NCI-H82 (cell line): ENCODE data around the gene NT5DC3.

Experiments used
- DNase-seq: peaks from one replicate; lab custom pipeline; 2025; lab: John Stamatoyannopoulos, UW

NT5DC3 gene

DNA sequence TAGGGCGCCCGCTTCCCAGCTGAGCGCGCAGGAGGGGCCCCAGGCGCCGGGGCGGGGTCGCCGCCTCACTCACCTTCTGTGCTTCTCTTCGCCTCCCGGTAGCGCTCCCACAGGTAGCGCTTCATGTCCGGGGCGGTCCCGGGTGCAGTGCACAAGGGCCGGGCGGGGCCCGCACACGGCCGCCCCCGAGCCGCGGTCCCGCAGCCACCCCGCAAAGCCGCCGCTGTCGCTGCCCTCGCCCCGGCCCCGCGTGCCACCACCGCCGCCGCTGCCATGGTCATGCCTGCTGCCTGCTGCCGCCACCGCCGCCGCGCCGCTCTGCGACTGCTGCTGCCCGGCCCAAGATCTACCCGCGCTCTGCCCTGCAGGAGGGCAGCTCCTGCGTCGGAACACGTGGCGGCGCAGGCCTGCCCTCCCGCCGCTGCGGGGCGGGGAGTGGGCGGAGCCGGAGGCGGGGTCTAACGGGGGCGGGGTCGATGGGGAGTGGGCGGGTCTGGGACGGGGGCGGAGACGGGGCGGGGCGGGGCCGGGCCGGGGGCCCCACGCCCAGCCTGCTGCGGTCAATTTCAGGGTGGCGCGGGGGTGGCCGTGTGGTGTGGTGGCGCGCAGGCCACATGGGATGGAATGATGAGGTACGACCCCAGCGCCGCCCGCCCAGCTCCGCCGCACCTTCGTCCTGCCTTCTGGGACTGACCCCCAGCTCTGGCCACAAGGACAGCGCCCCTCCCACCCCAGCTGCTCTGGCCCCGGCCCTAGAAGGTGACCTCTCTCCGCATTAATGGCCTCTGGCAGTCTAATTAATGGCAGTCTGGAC lies at the start of gene NT5DC3:
Gene NT5DC3, minus strand, starts transcription at position 359 of the 814 bp plus-strand sequence. Its CDS starts 78 bp downstream, at position 281.
- peak; percentile 87 for DNase-seq

DNA sequence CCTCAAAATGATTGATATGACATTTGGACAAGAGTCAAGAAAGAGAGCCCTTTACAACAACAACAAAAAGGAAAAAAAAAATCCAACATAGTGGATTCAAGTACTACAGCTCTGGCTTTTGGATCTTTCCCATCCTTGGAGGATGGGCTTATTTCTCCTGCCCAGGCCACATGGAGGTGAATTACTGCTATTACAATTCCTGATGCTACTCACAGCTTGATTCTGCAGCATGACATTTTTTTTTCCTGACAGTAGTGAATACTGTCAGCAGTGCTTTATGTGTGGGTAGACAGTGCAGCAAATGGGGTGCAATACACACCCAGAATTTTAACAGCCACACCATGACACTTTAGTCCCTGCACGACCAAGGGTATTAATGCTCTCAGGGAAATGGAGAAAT lies 46.7 kb upstream of the NT5DC3 start:
- DNase-seq = no peak

DNA sequence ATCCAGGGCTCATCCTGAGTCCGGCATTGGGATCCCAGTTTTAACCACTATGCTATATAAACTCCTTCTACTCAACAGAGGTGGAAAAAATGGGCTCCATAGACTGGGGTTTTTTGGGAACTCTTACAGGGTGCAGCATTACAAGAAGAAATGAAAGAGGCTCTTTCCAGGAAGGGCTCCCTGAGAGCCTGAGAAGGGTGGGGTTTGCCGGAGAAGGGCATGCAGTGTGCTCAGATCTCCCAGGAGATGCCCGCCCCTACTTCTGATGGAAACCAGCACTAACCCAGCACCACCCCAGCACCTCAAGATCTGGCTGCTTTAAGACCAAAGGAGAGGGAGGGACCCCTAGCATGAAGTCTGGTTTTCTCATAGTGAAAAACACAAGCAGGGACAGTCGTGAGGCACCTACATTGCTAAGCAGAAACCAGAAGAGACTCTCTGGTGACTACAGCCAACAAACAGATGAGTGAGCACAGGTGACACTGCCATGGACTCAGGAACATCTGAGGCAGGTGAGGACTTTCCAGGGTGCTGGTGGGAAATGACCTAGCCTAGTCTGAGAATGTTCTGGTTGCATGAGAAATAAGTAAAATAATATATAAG lies 45.3 kb upstream of the NT5DC3 start:
- DNase-seq = no peak

DNA sequence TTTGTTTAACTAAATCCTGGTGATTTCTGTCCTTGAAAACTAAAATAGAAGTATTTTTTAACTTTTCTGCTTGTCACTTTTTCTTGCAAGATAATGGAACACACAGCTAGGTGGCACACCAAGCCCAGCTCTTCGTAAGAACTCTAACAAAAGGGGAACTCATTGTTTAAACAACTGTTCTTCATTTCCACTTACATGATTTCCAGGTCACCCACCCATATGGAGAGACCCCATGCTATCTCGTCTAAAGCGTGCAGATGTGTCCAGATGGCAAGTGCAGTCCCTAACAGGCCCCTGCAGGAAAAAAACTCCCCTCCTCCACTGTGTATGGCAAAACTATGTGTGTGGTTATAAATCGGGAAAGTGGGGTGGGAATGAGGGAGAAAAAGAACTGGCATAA lies 43.3 kb upstream of the NT5DC3 start:
- peak; percentile 15 for DNase-seq

DNA sequence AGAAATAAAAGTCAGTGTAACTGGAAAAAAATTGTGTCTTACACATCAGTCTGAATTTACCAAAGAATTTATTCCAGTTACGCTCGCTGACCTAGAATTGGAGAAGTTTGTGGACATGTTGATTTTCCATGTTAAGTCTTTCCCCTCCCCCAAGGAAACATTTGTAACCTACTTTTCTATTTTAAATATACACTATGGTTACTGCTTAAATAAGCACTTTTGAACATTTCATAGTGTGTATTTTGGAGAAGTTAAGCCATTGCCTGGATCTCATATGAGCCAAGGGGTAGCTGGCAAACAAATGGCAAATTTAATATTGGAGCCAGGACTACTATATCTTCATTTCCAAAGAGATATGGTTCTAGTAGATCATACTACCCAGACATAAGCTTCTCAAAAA lies 42.9 kb upstream of the NT5DC3 start:
- DNase-seq = no peak

DNA sequence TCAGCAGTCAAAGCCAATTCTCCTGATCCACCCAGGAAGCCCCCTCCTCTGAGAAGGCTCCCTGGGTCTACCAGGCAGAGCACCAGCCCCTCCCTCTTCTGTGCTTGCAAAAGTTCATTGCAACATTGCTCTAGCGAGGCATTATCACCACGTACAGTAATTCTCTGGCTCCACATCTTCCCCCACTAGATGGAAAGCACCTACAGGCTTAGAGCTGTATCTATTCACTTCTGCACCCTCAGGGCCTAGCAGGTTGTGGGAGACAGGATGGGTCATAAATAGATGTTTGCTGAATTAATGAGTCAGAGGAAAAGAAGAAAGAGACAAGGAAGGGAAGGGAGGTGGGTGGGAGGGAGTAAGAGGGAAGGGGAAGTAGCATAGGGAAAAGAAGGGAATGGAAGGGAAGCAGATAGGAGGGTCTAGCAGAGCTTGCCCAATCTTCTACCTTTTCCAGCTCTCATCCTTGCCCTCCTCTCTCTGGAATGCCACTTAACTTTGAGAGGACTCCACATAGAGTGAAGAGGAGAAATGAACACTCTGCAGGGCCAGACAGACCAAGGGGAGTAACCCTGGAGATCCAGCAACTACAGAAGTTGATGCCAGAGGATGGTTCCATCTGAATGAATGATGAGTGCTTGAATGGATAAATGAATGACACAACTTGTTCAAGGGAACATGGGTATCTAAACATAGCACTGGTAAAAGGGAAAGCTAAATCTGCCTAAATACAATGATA lies 42.0 kb upstream of the NT5DC3 start:
- no peak for DNase-seq

DNA sequence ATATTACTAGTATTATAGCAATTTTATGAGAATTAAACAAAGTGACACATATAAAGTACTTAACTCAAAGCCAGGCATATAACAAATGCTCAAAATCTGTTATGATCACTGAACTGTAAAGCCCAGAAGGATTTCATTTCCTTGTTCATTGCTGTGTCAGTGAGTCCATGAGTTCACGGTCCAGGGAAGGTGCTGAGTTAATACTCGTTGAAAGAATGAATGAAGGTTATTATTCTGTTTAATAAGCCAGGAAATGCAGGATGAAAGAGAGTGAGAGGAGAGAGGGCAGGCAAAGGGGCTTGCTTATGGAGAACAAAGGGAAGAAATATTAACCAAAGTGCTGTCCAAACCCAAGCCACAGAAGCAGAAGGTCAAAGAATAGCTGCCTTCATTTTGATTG lies 40.2 kb upstream of the NT5DC3 start:
- no peak for DNase-seq

DNA sequence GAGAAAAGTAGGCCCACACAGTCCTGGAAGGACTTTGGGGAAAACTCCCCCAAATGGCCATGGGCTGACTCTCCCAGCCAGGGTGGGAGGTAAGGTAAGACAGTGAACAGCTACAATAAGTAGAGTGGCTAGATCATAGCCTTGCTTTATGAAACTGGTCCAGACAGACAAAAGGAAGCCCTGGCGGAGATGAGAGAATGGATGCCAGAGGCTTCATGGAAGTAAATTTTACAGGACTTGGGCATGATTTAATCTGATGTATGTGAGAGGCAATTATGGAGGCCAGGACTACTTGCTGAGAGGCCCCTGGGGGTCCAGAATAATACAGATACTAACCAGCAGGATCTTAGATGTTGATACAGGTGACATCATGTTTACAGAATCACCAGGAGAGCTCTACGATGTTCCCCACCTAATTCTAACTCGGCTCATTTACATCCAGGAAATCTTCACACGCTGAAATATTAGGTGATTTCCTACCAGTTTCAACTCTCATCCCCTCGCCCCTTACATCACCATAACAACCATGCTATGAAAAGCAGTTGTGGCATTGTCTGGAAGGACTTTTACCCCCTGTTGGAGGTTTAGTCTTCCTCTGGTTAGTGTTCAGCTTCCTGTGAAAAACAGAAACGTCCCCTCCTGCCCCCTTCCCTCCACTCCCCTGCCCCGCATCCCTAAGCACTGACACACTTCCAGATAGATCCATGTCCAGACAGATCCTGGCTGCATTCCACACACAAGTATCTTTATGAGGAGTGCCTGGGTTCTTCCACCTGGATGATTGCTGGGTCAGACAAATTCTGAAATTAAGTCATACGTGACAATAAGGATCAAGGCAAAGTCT lies 39.5 kb upstream of the NT5DC3 start:
- DNase-seq = no peak

DNA sequence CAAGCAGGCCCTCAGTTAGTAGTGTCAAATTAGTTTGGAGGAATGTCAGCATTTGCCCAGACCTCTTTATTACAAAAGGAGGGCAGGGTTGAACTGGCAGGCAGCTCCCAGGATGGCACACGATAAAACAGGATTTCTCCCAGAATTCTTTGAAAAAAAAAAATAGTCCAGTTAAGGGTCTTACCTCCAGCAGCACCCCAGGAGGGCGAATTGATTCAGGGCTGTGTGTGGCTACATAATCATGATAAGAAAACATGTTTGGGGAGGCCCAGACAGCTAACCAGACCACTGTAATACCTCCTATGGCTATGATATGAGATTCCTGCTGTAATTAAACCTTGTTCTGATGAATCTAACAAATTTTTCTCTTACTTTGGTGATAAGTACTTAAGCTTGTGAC lies 38.8 kb upstream of the NT5DC3 start:
- DNase-seq = no peak

DNA sequence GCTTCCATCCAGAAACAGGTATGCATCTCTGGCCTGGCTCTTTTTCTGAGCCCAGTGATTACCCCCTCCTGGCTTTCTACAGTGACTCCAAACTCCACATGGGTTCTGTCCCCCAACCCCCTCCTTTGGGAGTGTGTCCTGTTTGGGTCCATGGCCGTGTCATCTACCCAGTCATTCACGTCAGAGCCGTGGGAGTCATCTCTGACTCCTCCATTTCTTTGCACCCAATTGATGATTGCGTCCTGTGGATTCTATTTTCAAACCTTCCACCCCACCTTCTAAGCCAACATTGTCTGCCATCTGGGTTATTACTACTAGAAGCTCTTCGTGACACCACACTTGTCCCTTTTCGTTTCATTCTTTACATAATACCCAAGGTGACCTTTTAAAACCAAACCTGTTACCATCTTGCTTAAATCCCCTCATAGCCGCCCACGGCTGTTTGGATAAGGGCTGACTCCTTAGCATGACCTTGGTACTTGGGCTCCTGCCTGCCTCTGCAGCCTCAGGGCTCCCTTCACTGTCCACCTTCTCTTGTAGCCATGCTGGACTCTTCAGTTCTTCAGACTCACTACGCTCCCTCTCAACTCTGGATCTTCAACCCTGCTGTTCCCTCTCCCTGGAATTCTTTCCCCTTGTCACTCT lies 38.1 kb upstream of the NT5DC3 start:
- DNase-seq = no peak

DNA sequence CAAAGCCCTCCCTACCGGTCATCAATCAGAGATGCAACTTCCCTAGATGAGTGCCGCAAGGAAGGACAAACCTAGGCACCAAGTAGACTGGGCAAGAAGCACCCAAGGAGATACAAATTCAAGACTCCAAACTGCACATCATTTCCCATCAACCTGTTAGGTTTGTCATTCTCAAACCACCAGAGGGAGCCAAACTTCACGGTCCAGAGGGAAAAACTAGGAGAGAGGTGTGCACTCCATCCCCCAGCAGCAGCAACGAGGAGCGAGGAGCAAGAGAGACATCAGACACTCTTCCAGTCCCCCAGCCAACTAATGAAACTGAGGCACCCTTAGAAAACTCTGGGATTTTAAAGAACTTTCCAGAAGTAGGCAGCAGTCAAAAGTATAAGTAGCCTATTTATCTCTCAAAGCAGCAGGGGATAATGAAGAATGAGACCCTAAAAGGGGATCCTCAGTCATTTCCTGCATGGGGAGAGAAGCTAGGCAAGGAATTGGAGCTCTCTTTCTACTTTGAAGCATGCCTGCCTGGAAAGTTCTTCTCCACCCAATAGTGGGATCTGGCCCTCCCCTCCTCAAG lies 37.0 kb upstream of the NT5DC3 start:
- peak; percentile 89 for DNase-seq

DNA sequence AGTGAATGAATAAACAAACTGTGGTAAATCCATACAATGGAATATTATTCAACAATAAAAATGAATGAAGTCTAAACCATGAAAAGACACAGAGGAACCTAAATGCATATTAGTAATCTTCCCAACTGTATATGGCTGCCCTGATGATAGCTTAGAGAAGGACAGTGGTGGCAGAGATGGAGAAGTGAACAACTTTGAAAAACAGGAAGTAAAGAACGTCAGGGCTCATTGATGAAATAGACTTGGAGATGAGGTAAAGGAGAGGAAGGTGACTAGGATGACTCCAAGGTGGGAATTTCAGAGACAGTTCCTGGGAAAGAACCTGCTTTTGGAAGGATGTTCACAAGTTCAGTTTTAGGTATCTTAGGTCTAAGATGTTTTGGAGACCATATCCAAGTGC lies 36.3 kb upstream of the NT5DC3 start:
- DNase-seq = no peak

DNA sequence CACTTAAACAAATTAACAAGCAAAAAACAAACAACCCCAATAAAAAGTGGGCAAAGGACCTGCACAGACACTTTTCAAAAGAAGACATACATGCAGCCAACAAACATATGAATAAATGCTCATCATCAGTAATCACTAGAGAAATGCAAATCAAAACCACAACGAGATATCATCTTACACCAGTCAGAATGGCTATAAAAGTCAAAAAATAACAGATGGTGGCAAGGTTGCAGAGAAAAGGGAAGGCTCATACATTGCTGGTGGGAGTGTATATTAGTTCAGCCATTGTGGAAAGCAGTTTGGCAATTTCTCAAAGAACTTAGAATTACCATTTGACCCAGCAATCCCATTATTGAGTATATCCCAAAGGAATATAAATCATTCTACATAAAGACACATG lies 34.6 kb upstream of the NT5DC3 start:
- no peak for DNase-seq

DNA sequence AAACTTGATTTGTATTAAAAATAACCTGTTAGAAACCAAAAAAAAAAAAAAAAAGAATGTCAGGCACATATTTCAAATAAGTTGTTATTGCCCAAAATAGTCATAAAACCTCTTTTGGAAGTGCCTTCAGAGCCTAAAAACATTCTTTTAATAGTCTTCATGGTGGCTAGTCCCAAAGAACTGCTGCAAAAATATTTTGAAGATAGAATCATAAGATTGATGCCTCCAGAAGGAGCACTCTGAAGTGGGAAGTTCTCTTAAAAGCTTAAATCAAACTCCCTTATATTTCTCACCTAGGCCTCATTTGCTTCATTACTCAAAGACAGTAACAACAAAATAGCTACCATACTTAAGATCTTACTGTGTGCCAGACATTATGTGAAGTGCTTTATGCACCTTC lies 27.2 kb upstream of the NT5DC3 start:
- DNase-seq = no peak

DNA sequence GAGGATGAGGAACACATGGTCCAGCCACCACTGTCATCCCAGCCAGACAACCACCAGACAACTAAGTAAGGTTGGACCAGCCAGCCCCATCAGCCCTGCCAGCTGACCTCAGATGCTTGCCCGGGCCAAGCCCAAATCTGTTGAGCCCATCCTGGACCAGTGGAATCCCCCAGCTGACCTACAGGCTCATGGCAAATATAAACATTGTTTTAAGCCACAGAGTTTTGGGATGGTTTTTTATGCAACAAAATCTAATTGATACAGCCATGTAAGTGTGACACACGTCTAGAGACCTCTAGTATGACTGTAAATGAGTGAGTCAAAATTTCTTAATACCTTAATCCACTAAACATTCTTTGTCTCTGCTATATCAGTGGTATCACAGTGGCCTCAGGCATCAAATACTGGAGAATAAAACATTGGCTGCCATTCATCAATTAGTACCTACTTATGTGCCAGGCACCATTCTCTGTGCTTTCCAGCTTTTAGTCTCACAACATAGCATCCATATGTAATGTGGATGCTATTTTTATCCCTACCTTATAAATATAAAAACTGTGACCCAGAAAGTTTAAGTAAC lies 24.2 kb upstream of the NT5DC3 start:
- no peak for DNase-seq

DNA sequence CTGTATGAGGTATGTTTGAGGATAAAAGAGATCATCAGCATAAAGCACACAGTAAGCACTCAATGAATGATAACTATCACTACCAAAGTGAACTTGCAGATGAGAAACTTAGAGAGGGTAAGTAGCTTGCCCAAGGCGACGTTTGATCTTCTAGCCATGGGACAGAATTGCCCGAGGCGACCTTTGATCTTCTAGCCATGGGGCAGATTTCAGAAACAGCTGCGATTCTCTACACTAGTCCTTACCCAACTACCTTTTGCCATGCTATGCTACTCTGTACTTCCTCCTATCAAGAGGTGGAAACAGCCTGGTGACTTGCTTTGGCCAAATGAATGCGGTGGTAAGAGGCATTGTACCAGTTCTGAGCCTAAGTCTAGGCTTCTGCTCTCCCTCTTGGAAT lies 23.7 kb upstream of the NT5DC3 start:
- DNase-seq = no peak

DNA sequence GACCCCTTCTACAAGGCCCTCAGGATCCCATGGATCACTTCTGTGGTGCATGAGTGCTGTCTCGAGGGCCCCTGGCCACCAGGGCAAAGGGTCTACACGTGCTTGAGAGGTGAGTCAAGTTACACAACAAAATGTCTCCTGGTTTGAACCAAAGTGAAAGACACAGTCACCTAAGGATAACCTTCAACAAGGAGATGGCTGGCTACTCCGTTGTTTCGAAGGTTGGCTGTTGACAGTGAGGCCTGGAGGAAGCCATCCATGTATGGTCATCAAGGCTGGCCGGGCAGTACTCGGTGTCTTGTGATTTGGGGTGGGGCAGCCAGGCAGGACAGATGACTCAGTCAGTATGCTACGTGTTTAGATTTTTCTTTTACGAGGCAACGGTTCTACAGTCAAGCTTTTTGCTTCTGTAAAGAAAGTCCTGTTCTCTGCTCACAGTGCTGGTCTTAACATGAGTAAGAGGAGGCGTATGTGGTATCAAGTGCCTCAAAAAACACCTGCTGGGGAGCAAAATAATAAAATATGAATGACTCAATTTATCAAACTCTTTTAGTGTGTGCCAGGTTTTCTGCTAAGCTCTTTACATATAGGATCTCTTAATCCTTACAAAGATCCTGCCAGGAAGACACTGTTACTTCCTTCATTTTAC lies 18.0 kb upstream of the NT5DC3 start:
- no peak for DNase-seq

DNA sequence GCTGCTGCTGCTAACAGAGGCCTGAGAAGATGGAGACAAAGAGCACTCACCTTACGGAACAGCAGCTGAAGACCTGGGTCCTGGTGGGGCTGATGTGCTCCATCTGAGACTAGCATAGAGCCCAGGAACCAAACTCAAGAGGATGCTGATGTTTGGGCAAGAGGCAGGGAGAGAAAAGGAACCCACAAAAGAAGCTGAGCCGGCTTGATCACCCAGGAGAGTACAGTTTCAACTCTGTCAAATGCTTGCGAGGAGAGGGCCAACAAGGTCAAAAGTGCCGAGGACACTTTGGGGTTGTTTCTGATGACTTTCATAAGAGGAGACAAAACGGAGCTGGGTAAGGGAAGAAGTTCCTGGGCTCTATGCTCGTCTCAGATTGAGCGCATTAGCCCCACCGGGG lies 17.3 kb upstream of the NT5DC3 start:
- no peak for DNase-seq

DNA sequence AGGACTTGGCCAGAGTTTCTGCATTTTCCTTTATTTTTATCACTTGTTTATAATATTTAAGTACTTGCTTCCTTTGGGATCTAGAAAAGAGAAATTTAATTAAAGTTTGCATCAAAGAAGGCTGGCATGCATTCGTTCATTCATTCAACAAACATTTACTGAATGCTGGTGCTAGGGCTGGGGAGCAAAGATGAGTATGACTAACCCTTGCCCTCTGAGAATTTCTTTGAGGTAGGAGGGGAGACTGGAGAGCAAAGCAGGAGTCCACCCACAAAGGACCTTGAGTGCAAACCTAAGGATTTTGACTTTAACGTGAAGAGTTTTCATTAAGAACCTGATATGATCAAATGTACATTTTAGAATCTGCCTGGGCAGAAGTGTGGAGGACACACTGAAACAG lies 16.1 kb upstream of the NT5DC3 start:
- no peak for DNase-seq

DNA sequence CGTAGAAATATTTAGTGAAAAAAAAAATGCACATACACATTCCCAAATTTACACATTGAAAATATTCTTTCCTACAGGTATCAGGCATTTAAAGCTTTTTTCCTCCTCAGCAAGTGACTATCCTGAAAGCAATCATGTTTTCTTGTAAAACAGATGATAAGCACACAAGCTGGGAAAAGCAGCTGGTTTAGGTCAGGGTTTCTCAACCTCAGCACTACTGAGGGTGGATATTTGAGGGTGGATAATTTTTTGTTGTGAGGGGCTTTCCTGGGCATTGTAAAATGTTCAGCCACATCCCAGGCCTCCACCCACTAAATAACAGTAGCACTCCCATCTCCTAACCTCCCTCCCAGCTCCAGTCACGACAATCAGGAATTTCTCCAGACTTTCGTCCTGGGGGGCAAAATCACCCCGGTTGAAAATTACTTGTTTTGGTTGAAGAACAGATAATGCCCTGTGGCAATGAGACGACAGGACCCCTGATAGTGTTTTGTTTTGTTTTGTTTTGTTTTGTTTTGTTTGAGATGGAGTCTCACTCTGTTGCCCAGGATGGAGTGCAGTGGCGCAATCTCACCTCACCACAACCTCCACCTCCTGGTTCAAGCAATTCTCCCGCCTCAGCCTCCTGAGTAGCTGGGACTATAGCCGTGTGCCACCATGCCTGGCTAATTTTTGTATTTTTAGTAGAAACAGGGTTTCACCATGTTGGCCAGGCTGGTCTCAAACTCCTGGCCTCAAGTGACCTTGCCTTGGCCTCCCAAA lies 15.0 kb upstream of the NT5DC3 start:
- DNase-seq = no peak
